Effector CD8-positive, alpha-beta T cell (primary cell): ENCODE measurements around the gene PTRHD1.

Experiments
- DNase-seq: peaks from one replicate; lab custom pipeline; 2025; lab: John Stamatoyannopoulos, UW

Gene PTRHD1

GRCh38 chr2:24756789-24757188, 36.4 kb downstream of the PTRHD1 start:
- no peak for DNase-seq

GRCh38 chr2:24754985-24755705, 38.0 kb downstream of the PTRHD1 start:
- DNase-seq: no peak

DNA sequence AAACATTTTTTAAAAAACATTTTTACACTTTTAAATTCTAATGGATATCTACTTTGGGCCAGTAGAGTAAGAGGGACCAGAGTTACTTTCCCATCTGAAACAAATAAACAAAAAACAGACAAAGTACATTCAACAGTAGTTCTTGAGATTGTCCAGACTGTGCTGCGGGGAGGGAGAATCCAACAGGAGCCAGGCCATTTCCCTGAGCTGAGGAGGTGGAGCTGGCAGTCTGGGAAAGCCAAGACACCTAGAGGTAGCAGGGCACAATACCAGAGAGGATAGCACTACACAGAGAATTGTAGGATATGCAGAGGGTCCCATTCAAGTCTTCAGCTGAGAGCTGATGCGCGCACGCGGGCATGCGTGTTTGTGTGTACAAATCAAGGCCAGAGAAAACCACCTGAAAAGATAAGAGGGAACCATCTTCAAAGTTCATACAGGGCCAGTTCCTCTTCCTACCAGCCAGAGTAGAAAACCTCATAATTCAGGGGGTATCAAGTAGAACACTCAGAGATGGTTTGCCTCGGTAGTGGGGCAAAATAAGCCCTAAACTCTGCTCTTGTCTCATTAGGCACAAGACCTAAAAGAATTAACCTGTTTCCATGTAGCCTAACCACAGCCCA, 44.0 kb downstream of the PTRHD1 start:
- no peak for DNase-seq

- no peak for DNase-seq
Measured at GRCh38 chr2:24747299-24747698, 45.9 kb downstream of the PTRHD1 start.

- DNase-seq: no peak
Measured at GRCh38 chr2:24745825-24746224, 47.4 kb downstream of the PTRHD1 start.

DNA sequence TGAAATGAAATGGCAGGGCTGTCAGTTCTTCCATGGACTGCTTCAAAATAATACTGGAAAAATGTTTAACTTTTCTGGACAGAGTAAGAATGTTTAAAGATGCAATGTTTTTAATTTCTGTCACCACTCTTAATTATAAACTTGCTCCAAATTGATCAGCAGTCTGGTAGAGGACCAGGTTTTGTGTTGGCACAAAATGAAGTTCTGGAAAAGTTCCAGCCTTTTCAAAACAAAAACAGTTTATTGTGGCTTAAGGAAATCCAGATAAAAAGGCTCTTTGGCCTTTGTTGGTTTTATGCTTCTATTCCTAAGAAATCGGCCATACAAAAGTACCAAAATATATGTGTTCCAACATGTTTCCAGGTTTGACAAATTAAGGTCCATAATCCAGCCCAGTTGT, 48.8 kb downstream of the PTRHD1 start:
- DNase-seq: no peak

DNA sequence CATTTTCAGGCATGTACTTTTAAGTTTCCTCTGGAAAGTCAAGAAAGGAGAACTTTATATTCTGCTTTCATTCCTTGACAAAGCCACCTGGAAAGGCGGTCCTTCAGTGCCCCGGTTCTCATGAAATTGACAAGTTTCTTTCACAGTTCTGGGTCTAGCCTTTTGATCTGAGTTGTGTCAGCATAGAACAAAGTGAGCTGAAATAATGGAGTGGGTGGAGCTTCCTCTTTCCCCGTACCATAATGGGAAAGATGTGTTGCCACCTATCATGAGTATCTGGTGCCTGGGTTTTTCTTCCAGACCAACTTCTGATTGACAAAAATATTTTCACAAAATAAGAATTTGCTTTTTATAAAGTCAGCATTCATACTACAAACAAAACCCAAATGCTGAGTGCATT, 49.3 kb downstream of the PTRHD1 start:
- no peak for DNase-seq

DNA sequence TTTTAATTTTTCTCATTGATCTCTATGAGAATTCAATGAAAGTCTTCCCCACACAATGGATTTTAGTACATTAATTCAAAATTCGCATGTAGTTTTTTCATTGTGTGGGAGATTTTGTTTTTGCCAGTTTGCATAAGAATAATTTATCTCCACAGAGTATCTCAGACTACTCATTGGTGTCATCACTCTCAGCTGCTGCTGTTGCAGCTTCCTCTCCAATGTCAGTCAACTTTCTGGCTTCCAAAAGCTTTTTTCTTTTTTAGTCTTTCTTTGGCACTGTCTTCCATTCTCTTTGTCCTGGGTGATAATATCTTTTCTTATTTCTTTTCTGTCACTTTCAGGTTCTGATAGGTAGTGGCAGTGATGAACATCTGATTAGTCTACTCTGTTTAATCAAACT, 50.5 kb downstream of the PTRHD1 start:
- DNase-seq: no peak

DNA sequence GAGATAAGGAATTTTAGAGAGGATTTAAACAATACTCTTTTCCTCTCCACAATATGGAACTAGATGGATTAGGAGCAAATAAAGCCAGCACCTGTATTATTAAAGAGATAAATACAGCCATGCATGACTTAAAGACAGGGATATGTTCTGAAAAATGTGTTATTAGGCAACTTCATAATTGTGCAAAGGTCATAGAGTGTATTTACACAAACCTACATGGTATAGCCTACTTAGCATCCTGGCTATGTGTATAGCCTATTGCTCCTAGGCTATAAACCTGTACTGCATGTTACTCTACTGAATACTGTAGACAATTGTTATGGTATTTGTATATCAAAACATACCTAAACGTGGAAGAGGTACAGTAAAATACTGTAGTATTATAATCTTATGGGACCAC, 53.0 kb downstream of the PTRHD1 start:
- DNase-seq: no peak
